SK-N-SH (cell line): Measurements from ENCODE around the gene TMCC2. TPM values are rescaled to one million over a fixed set of nuclear protein-coding genes. Genes with fewer than 3 reads are reported as not detected.

Source experiments
- CTCF ChIA-PET: fragments of 300-600, 350-600 bp; formaldehyde crosslinking; extraction: SDS; loops from one replicate; lab custom pipeline; 2021; lab: Yijun Ruan, JAX
- POLR2A ChIA-PET: fragments of 350-600 bp; sonication (Branson Sonifier 250); formaldehyde crosslinking; extraction: SDS; loops from one replicate; lab custom pipeline; 2020; ENCODE audit warnings: antibody characterized with exemption, inconsistent platforms; lab: Yijun Ruan, JAX
- DNase-seq: peaks from one replicate; pipeline ENCODE4 v3.0.0; 2012
- H2AFZ ChIP-seq: fragments of 200-600 bp; sonication (generic); 2 replicates; pipeline ENCODE4 v1.8.1; 2016; ENCODE audit warnings: antibody characterized with exemption, mild to moderate bottlenecking, low read depth
- H3F3A ChIP-seq: fragments of 200-600 bp; sonication (generic); replicated peaks from 2 replicates; pipeline ENCODE3; 2016; ENCODE audit warnings: antibody characterized with exemption, mild to moderate bottlenecking; ENCODE audit not compliant: insufficient read depth
- H3K27ac ChIP-seq, 2 experiments: fragments of 200-500 bp in 1 of 2; fragments of 200-600 bp in 1 of 2; sonication (Bioruptor generic) in 1 of 2; sonication (generic), shearing (Covaris generic) in 1 of 2; 2 replicates each; pipeline versions ENCODE4 v1.5.1 to v1.6.1; 2014 to 2016; ENCODE audit warnings: low read depth in 2 of 2, inconsistent platforms in 1 of 2, low read length in 1 of 2, mild to moderate bottlenecking in 1 of 2, mixed read lengths in 1 of 2
- H3K27me3 ChIP-seq: fragments of 200-600 bp; sonication (generic), shearing (Covaris generic); 2 replicates; pipeline ENCODE4 v1.6.1; 2016; ENCODE audit warnings: mixed run types; ENCODE audit not compliant: insufficient read depth
- H3K36me3 ChIP-seq, 2 experiments: fragments of 200-500 bp in 1 of 2; fragments of 200-600 bp in 1 of 2; sonication (Bioruptor generic) in 1 of 2; sonication (generic) in 1 of 2; replicated peaks in 1 of 2; 2 replicates each; pipeline versions ENCODE3 to v1.5.1; 2014 to 2016; ENCODE audit warnings: low read length in 1 of 2, mild to moderate bottlenecking in 1 of 2; ENCODE audit not compliant: insufficient read depth in 2 of 2, control insufficient read depth in 1 of 2
- H3K4me1 ChIP-seq, 2 experiments: fragments of 200-500 bp in 1 of 2; fragments of 200-600 bp in 1 of 2; sonication (Bioruptor generic) in 1 of 2; sonication (generic), shearing (Covaris generic) in 1 of 2; 2 replicates each; pipeline versions ENCODE4 v1.5.1 to v1.6.1; 2014 to 2016; ENCODE audit warnings: low read depth in 1 of 2, low read length in 1 of 2, mixed run types in 1 of 2; ENCODE audit not compliant: insufficient read depth in 2 of 2, control insufficient read depth in 1 of 2
- H3K4me2 ChIP-seq: fragments of 200-600 bp; sonication (generic), shearing (Covaris generic); 2 replicates; pipeline ENCODE4 v1.6.1; 2017; ENCODE audit warnings: mixed run types
- H3K4me3 ChIP-seq, 2 experiments: fragments of 200-500 bp in 1 of 2; fragments of 200-600 bp in 1 of 2; sonication (Bioruptor generic) in 1 of 2; sonication (generic), shearing (Covaris generic) in 1 of 2; 2 replicates each; pipeline versions ENCODE4 v1.5.1 to v1.8.1; 2014 to 2016; ENCODE audit warnings: low read depth in 2 of 2, inconsistent platforms in 1 of 2, low read length in 1 of 2, mild to moderate bottlenecking in 1 of 2, mixed read lengths in 1 of 2, moderate library complexity in 1 of 2
- H3K79me2 ChIP-seq: fragments of 200-600 bp; sonication (generic); 2 replicates; pipeline ENCODE4 v1.8.1; 2017; ENCODE audit warnings: mild to moderate bottlenecking; ENCODE audit not compliant: insufficient read depth
- H3K9ac ChIP-seq: fragments of 200-600 bp; sonication (generic); 2 replicates; pipeline ENCODE4 v1.6.1; 2017; ENCODE audit warnings: mixed run types
- H3K9me2 ChIP-seq: fragments of 200-600 bp; sonication (generic); 2 replicates; pipeline ENCODE4 v1.6.1; 2017; ENCODE audit warnings: mixed run types
- H3K9me3 ChIP-seq: fragments of 200-600 bp; sonication (generic); 2 replicates; pipeline ENCODE4 v1.6.1; 2017; ENCODE audit warnings: mixed run types, mild to moderate bottlenecking, moderate library complexity
- H4K20me1 ChIP-seq: fragments of 200-600 bp; sonication (generic); 2 replicates; pipeline ENCODE4 v1.6.1; 2017; ENCODE audit warnings: mild to moderate bottlenecking, mixed run types; ENCODE audit not compliant: insufficient read depth
- ELF1 ChIP-seq: IDR thresholded peaks from 2 replicates; pipeline ENCODE4 v1.4.0; 2012
- EZH2phosphoT487 ChIP-seq: fragments of 200-600 bp; sonication (generic); IDR thresholded peaks from 2 replicates; pipeline ENCODE4 v1.6.1; 2017; ENCODE audit warnings: low read depth, mixed run types, mild to moderate bottlenecking, antibody characterized with exemption, moderate library complexity, borderline replicate concordance
- FOXJ3 ChIP-seq: sonication (generic); formaldehyde crosslinking; IDR thresholded peaks from 2 replicates; pipeline ENCODE4 v1.5.1; 2020; ENCODE audit warnings: mild to moderate bottlenecking, missing genetic modification reagents
- FOXM1 ChIP-seq: IDR thresholded peaks from 2 replicates; pipeline ENCODE4 v1.4.0; 2012; ENCODE audit warnings: low read depth, mild to moderate bottlenecking
- GABPA ChIP-seq: IDR thresholded peaks from 2 replicates; pipeline ENCODE4 v1.4.0; 2012; ENCODE audit warnings: low read depth, mild to moderate bottlenecking
- JUND ChIP-seq: IDR thresholded peaks from 2 replicates; pipeline ENCODE4 v1.4.0; 2012
- MEF2A ChIP-seq: IDR thresholded peaks from 2 replicates; pipeline ENCODE4 v1.4.0; 2012; ENCODE audit warnings: low read depth, borderline replicate concordance
- NFIC ChIP-seq: IDR thresholded peaks from 2 replicates; pipeline ENCODE4 v1.4.0; 2012; ENCODE audit warnings: borderline replicate concordance
- POLR2AphosphoS5 ChIP-seq: IDR thresholded peaks from 2 replicates; pipeline ENCODE4 v1.6.1; 2012; ENCODE audit warnings: low read depth, low read length
- RCOR1 ChIP-seq: fragments of 150-350 bp; IDR thresholded peaks from 2 replicates; pipeline ENCODE4 v1.6.1; 2017; ENCODE audit warnings: antibody characterized with exemption, low read length
- RFX5 ChIP-seq: IDR thresholded peaks from 2 replicates; pipeline ENCODE4 v1.6.1; 2012; ENCODE audit warnings: mild to moderate bottlenecking, improper control_type of control experiment, low read length
- SIN3A ChIP-seq: IDR thresholded peaks from 2 replicates; pipeline ENCODE4 v1.6.1; 2012; ENCODE audit warnings: low read depth, mild to moderate bottlenecking, low read length, moderate library complexity, borderline replicate concordance
- SMC3 ChIP-seq: IDR thresholded peaks from 2 replicates; pipeline ENCODE4 v1.6.1; 2012; ENCODE audit warnings: low read depth, low read length, improper control_type of control experiment
- TAF1 ChIP-seq: IDR thresholded peaks from 2 replicates; pipeline ENCODE4 v1.6.1; 2012; ENCODE audit warnings: low read depth, mild to moderate bottlenecking, low read length, moderate library complexity, borderline replicate concordance
- TCF12 ChIP-seq: IDR thresholded peaks from 2 replicates; pipeline ENCODE4 v1.4.0; 2012
- WGBS: methylation state at CpG from one replicate; pipeline ENCODE4 v1.1.6; 2017; ENCODE audit warnings: low lambda C conversion rate; 5-methylcytosine and 5-hydroxymethylcytosine counted together
- polyA plus RNA-seq, 3 experiments: library from polyadenylated mRNA; depleted of rRNA; stranded (reverse); fragments of >200 nt; gene quantifications; 2 replicates each; pipeline ENCODE4 v1.2.3, GENCODE V29; 2012
- TF ChIP-seq, protein P1 (sequence below): fragments of 150-350 bp; IDR thresholded peaks from 2 replicates; pipeline ENCODE4 v1.6.1; 2017; ENCODE audit warnings: antibody characterized with exemption, low read length, low read depth, borderline replicate concordance
- TF ChIP-seq, protein P2 (sequence below): fragments of 200-600 bp; sonication (generic); IDR thresholded peaks from 2 replicates; pipeline ENCODE4 v1.6.1; 2017; ENCODE audit warnings: antibody characterized with exemption, mild to moderate bottlenecking, moderate library complexity
- TF ChIP-seq, protein P3 (sequence below): IDR thresholded peaks from 2 replicates; pipeline ENCODE4 v1.4.0; 2012; ENCODE audit warnings: low read depth
- TF ChIP-seq, protein P4 (sequence below): IDR thresholded peaks from 2 replicates; pipeline ENCODE4 v1.4.0; 2012; ENCODE audit warnings: low read depth, borderline replicate concordance

The TMCC2 gene
- polyA plus RNA-seq, 1 of the 3 experiments (the other 2 are of a cell fraction) = 6.0 TPM

DNA sequence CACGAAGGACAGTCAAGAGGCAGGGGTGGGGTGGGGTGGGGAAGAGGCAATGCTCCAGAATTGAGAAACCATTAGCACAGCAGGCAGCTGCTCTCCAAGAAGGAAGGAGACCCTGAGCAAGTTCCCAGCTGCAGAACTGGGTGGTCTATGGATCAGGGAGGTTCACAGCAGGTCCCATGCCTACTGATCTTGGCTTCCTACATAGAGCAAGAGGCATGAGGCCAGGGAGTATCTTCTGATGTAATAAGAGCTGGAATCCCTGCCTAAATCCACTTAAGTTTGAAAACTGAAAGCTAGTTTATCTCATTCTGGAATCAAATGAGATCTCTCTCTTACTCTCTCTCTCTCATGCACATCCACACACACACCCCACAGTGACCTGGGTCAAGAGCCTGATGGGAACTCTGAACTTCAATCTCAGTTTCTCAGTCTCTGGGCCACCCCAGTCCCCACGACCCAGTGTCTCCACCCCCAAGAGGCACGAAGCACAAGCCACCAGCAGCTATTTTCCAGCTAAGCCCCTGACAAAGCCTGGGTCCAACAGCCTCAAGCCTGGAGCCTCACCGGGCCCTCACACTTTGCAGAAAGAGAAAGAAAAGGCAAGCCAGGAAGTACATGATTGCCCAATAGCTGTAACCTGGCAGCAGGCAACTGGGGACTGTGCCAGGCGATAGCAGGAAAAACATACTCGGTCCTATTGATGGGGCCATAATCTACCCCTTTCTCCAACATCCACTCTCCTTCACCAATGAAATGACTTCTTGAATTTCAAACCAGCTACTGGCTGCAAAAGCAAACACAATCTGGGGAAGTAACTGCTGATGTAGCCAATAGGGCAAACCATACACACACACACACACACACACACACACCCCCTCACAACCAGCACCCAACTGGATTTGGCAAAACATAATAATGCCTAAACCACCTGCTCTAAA is 91.6 kb downstream of the TMCC2 start:
- no peak overlapping the region for H2AFZ ChIP-seq
- H4K20me1 ChIP-seq = peaks cover 34% of the 10 kb centered on the region

DNA sequence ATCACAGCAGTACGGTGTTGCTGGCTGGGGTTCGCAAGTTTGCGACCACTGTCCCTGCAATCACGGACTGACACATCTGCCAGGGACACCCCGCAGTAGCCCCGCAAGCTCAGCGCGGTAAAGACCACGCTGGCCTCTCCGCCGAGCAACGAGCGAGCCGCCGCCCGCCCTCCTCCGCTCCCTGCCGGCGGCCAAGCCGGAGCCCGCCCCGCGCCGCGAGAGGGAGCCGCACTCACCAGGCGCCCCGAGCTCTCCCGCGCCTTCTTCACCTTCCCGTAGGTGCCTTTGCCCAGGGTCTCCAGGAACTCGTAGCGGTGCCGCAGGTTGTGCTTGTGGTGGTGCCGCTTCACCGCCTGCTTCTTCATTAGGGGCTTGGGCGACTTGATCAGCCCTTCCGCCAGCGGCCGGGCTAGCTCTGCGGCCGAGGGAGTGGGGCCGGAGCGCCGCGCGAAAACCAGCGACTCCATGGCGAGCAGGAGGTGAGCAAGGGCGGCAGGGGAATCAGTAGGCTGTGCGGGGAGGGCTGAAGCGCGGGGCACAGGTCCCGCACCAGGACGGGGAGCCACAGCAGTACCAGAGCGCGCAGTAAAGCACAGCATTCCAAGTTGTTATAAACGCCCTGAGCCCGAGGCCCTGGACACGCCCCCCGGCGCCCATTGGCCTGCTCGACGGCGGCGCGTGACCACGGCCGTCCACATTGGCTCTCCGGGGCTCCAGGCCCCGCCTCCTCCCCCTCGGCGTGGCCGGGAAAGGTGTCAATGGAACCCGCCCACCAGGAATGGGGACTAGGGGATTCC is 93.6 kb downstream of the TMCC2 start, which contains the start of gene NUAK2:
Gene NUAK2 (minus strand): TSS at position 584 of the 797 bp plus-strand sequence. CDS start 117 bp downstream, at position 467.
- 0% methylated on average over 34 of the region's 75 CpGs for WGBS
- Histone ChIP-seq H3K27ac (peak within 1 kb of the TSS in 1 of 2 experiments; percentile 75; a peak in 2 of 4 replicates), H4K20me1 (peaks cover 27% of the 10 kb centered on the region), H3K36me3 (no peaks in the 10 kb centered on the region), H3K9me2 (no peaks in the 10 kb centered on the region), H3F3A (no peaks in the 10 kb centered on the region), H3K4me3 (peak within 1 kb of the TSS; percentile 78 to 95), H3K4me2 (peak within 1 kb of the TSS; percentile 84), H3K79me2 (peaks cover 52% of the 10 kb centered on the region), H3K4me1 (peaks cover 19 to 31% of the 10 kb centered on the region in 2 experiments), H3K9ac (peak within 1 kb of the TSS; percentile 90), H3K27me3 (no peaks in the 10 kb centered on the region), H2AFZ (peak within 1 kb of the TSS; percentile 58), H3K9me3 (no peaks in the 10 kb centered on the region)
- ChIA-PET POLR2A (no interaction called here), CTCF (interaction anchor here (0.6 to 46.8 kb wide), 13 partner anchors 8 to 164 kb away, joined by 3 to 1368 read pairs (median 4); no protein-coding TSS in a partner anchor)
- peak; percentile 94 for DNase-seq
- TF ChIP-seq RFX5 = peak; percentile 54; the same call in 1 of the 2 replicates
- peak; percentile 26; the same call in 1 of the 2 replicates for TF ChIP-seq SIN3A
- TF ChIP-seq, protein P1, sequence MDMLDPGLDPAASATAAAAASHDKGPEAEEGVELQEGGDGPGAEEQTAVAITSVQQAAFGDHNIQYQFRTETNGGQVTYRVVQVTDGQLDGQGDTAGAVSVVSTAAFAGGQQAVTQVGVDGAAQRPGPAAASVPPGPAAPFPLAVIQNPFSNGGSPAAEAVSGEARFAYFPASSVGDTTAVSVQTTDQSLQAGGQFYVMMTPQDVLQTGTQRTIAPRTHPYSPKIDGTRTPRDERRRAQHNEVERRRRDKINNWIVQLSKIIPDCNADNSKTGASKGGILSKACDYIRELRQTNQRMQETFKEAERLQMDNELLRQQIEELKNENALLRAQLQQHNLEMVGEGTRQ = peak; percentile 24; the same call in 1 of the 2 replicates
- TF ChIP-seq GABPA = no peak
- TF ChIP-seq, protein P2, sequence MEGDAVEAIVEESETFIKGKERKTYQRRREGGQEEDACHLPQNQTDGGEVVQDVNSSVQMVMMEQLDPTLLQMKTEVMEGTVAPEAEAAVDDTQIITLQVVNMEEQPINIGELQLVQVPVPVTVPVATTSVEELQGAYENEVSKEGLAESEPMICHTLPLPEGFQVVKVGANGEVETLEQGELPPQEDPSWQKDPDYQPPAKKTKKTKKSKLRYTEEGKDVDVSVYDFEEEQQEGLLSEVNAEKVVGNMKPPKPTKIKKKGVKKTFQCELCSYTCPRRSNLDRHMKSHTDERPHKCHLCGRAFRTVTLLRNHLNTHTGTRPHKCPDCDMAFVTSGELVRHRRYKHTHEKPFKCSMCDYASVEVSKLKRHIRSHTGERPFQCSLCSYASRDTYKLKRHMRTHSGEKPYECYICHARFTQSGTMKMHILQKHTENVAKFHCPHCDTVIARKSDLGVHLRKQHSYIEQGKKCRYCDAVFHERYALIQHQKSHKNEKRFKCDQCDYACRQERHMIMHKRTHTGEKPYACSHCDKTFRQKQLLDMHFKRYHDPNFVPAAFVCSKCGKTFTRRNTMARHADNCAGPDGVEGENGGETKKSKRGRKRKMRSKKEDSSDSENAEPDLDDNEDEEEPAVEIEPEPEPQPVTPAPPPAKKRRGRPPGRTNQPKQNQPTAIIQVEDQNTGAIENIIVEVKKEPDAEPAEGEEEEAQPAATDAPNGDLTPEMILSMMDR = peak; percentile 45
- no peak for TF ChIP-seq SMC3
- no peak for TF ChIP-seq EZH2phosphoT487
- 0 out of 2 replicates have a peak, but pooled peaks have one; percentile 31 for TF ChIP-seq RCOR1
- TF ChIP-seq FOXM1 = no peak
- peak; percentile 71; the same call in 1 of the 2 replicates for TF ChIP-seq TAF1
- TF ChIP-seq, protein P3, sequence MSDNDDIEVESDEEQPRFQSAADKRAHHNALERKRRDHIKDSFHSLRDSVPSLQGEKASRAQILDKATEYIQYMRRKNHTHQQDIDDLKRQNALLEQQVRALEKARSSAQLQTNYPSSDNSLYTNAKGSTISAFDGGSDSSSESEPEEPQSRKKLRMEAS = peak; percentile 68
- TF ChIP-seq, protein P4, sequence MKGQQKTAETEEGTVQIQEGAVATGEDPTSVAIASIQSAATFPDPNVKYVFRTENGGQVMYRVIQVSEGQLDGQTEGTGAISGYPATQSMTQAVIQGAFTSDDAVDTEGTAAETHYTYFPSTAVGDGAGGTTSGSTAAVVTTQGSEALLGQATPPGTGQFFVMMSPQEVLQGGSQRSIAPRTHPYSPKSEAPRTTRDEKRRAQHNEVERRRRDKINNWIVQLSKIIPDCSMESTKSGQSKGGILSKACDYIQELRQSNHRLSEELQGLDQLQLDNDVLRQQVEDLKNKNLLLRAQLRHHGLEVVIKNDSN = peak; percentile 85
- TF ChIP-seq POLR2AphosphoS5 = peak; percentile 84

More for the DNA sequence above, 91.6 kb downstream of the TMCC2 start:
- H3K27me3 ChIP-seq = no peaks in the 10 kb centered on the region
- H3K9ac ChIP-seq = peak overlapping the region; percentile 51
- H3K4me2 ChIP-seq = peak overlapping the region; percentile 84
- peak; percentile 21; the same call in 1 of the 2 replicates for TF ChIP-seq TCF12
- TF ChIP-seq, protein P3 = peak; percentile 44; the same call in 1 of the 2 replicates
- no peak for TF ChIP-seq FOXJ3 (CRISPR knock-in tag)
- TF ChIP-seq RFX5 = no peak
- TF ChIP-seq, protein P1 = no peak
- TF ChIP-seq ELF1 = peak; percentile 25; the same call in 1 of the 2 replicates
- no peak for TF ChIP-seq MEF2A
- TF ChIP-seq NFIC = peak; percentile 52
- TF ChIP-seq JUND = no peak
- no peaks in the 10 kb centered on the region for H3K9me2 ChIP-seq
- H3F3A ChIP-seq = no peaks in the 10 kb centered on the region
- H3K36me3 ChIP-seq = no peaks in the 10 kb centered on the region
- H3K9me3 ChIP-seq = no peaks in the 10 kb centered on the region
- peaks cover 19 to 27% of the 10 kb centered on the region in 2 experiments for H3K4me1 ChIP-seq
- peak overlapping the region; percentile 12 to 75; a peak in 2 of 4 replicates for H3K27ac ChIP-seq
- ChIA-PET CTCF (interaction anchor here (0.8 to 46.8 kb wide), 5 partner anchors 17 to 178 kb away, joined by 3 to 1368 read pairs (median 5); no protein-coding TSS in a partner anchor), POLR2A (no interaction called here)
- H3K79me2 ChIP-seq = peaks cover 72% of the 10 kb centered on the region
- DNase-seq = no peak
- 46% methylated on average over 6 of the region's 6 CpGs for WGBS
- H3K4me3 ChIP-seq = peak overlapping the region in 1 of 2 experiments; percentile 95; a peak in 3 of 4 replicates
